ENCODE data around the gene TFPT.

The TFPT gene, protein sequence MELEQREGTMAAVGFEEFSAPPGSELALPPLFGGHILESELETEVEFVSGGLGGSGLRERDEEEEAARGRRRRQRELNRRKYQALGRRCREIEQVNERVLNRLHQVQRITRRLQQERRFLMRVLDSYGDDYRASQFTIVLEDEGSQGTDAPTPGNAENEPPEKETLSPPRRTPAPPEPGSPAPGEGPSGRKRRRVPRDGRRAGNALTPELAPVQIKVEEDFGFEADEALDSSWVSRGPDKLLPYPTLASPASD

DNA sequence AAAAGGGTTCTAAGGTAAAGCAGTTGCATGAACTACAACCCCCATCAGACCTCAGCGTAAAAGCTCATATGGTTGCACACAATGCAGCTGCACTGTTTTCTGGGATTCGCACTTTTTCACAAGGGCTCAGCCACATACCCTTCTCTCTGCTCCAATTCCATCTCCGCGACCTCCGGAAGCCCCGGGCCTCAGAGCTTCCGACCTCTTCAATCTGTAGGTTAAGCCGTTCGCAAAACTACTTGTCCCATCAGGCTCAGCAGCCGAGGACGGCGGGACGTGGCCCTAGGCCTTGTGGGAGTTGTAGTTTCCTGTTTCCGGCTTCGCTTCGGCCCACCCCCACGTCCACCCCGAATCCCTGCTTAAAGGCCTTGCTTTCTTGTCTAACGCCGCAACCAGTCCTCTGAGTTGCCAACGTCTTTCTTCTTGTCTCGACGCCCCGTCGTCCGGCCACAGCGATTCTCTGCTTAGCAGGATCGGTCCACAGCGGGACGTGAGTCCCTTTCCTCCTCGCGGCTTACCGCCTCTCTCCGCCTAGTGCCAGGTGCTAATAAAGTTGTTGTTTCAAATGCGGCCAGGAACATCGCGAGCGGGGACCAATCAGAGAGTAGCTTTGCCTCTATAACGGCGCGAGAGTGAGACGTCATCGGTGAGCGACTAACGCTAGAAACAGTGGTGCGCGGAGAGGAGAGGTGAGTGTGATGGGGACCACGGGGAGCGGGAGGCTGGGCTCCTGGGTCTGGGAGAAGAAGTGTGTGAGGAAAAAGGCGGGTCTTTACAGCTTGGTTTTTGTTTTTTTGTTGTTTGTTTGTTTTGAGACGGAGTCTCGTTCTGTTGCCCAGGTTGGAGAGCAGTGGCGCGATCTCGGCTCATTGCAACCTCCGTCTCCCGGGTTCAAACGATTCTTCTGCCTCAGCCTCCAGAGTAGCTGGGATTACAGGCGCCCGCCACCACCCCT, at the start of gene TFPT, which contains the start of gene PRPF31:
TSS of gene TFPT (minus strand) at position 549 of the 955 bp plus-strand sequence. CDS start at position 161, 388 bp downstream.
TSS of gene PRPF31 (plus strand) at position 646 of the 955 bp plus-strand sequence. CDS start 2,525 bp downstream, outside the sequence.
- peak; percentile 99 for DNase-seq (ENCODE audit: low spot score)

DNA sequence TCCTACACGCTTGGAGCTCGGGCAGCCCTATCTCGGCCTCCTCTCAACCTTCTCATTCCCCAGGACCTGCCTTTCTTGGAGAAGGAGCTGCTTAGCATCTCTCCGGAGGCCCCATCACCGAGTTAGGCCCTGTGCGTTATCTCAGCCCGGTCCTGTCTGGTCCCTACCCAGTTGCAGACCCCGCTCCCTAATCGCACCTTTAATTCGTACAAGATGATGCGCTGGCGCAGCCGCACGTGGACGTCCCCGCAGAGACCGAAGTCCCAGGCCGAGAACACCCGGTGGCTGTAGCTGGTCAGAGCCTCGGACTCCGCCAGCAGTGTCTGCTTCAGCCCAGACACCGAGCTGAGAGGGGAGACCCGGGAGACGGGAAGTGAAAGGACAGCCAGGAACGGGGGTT, 49.8 kb upstream of the TFPT start:
- no peak for DNase-seq (ENCODE audit: low spot score)

DNA sequence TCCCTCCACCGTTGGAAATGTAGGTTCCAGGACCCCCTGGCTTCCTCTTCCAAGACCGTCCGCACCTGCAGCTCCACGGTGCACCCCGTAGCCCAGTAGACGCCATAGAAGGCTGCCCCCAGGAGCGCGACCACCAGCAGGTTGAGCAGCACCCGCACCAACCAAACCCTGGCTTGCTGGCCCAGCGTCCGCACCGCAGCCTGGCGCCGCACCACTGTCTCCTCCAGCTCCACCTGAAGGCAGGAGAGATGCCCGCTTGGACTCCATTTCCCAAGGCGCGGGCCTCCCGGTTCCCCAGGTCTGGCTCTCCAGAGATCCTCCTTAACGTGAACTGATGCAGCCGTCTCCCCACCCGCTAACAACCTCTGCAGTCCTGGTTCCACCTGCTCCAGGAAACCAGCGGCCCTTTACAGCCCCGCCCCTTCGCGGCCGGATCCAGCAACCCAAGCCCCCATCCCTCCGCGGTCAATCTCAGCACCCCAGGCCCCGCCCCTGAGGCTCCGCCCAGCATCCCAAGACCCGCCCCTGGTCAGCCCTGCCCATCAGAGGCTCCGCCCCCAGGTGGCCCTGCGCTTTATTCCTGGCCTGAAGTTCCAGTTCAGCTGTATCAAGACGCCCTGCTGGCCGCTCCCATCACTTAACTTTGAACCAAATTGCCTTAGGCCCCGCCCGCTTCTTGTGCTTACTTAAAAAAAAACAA, 49.1 kb upstream of the TFPT start:
- DNase-seq (ENCODE audit: low spot score) = peak; percentile 64

DNA sequence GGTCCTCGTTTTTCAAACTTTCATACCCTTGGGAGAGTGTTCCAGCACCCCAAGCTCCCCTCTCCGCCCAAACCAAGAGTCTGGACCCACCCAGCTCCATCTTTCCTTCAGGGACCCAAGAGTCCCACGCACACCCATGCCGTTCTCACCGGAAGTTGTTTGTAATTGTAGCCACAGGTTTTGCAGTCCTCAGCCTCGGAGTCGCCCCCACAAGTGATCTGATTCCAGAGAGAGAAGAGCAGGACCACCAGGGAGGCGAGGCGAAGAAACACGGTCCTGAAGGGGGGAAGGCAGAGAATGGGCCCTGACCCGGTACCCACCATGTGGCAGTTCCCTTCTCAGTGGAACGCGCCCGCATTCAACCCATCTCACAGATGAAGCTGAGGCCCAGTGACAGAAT, 47.4 kb upstream of the TFPT start:
- no peak for DNase-seq (ENCODE audit: low spot score)

DNA sequence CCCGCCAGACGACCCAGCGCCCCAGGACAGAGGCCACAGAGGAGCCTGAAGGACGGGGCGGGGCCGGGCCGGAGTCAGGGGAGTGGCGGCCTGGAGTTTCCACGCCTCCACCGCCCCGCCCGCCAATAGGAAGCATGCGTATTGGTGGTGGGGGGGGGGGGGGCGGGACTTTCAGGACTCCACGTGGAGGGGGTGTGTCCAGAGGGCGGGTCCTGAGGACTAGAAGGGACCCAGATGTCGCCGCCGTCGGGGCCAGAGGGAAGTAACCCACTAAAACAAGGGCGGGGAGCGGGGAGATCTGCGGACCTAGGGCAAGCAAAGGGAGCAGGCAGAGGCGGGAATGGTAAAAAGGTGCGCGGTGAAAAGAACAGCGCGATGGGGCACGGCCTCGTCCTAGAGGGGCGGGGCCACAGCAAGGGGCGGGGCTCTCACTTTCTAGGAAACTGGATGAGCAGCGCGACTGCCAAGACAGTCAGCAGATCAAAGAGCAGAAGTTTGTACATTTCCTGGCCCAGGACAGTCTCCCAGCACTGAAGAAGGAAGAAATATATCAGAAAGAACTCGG, 46.9 kb upstream of the TFPT start:
- peak; percentile 89 for DNase-seq (ENCODE audit: low spot score)

DNA sequence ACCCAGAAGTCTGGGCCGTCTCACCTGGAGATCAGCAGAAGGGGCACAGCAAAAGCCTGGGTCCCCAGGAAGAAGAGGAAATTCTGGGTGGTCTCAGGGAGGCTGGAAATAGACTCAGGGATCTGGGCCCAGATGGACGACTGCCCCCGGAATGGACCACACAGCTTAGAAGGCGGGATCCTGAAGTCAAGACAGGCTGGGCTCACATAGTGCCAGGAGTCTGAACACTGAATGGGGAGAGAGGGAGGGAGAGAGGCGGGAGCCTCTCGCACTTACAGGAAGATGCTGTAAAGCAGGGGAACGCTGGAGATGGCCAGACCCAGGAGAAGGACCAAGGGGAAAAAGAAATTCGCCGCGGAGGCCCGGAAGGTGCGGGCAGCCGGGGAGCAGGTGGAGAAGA, 45.4 kb upstream of the TFPT start:
- DNase-seq (ENCODE audit: low spot score) = no peak

DNA sequence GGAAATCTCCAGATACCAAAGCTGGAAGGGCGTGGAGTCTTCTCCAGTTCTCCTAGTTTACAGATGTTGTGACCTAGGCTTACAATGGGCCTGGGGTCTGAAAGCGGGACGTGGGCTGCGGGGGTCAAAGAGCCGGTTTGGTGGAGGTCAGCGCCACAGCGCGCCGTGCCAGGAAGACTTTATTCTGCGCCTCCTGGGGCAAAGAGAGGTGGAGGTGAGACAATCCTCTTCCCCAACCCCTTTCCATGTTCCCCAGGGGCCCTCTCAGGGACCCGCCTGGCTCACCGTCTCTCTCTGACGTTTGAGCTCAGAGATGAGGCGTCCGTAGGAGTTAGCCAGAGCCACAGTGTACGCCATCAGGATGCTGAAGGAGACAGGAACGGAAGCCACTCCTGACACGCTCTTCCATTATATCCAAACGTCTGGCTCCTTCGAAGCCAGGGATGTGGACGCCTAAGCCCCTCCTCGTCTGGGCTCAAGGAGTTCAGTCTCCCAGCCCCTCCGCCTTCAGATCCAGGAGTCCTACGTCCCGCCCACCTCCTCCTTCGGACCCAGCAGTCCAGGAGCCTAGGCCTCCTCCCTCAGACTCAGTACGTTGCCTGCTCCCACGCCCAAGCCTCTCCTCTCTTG, 44.8 kb upstream of the TFPT start:
- DNase-seq (ENCODE audit: low spot score) = no peak

DNA sequence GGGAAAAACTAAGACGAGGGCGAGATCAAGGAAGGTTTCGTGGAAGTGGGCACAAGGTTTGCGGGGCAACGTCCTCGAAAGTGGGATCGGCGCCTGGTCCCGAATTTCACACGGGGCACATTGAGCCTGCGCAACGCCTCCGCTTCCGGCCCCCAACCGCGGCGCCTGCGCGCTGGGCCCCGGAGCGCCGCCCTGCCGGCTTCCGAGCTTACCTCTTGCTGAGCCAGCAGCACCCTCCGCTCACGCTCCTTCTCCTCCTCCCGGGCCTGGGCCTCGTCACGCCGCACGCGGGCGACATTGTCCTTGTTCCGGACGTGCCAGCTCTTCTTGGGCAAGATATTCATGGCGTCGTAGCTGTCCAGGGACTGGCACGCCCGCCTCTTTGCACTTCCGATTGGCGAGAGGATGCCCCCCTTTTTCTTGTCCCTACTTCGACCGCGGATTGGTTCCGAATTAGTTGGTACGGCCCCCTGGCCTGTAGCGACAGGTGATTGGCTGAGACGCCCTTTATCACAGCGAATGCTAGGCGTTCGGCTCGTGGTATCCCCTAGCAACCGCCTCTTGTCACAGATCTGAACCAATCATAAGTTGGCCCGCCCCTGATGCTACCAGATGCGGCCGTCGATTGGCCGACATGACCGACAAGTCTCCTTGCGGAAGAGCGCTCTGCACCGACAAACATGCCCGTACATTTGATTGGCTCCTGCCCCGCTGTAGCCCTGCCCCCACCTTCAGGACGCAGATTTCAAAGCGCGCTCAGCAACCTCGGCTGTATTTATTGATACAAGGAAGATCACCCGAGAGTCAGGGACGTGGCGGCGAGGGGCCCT, 44.1 kb upstream of the TFPT start, which contains the start of gene LENG1:
TSS of gene LENG1 (minus strand) at position 370 of the 830 bp plus-strand sequence. CDS start at position 344, 26 bp downstream.
- peak; percentile 100 for DNase-seq (ENCODE audit: low spot score)

DNA sequence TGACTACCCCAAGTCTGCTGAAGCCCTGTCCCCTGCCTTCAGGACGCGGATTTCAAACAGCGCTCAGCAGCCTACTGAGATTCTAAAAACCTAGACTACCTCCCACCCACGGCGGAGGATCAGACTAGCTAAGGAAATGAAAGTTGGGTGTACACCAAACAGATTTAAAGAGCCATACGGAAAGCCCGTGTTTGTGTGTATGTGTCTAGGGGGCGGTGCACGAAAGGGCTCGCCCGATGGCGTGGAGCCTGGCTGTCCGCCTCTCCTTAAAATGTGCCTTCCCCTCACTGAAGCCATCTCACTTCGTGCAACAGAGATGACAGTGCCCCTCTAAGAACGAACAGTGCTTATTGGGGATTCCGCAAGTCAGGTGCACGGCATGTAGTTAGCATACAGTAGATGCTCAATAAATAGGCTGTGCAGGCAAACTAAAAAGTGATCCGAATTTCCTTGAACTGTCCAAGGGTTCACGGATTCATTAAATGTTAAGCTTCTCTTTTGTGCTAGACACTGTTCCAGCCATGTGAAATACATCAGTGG, 43.4 kb upstream of the TFPT start:
- no peak for DNase-seq (ENCODE audit: low spot score)

DNA sequence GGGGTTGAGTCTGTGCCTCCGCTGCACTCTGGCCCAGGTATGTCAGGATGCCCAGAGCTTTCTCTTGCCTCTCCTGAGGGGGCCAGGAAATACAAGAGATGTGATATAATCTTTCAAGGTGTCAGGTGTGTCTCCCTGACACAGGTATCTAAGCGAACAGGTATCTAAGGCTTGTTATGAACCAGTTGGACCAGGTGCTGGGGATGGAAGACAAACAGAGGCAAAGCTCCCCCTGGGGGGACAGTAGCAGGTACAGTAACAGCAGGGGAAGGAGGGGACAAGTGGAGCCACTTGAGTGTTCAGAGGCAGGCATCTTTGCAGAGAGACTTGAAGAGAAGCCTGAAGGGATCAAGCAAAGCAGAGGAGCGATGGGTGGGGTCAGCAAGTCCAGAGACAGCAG, 41.5 kb upstream of the TFPT start:
- no peak for DNase-seq (ENCODE audit: low spot score)

DNA sequence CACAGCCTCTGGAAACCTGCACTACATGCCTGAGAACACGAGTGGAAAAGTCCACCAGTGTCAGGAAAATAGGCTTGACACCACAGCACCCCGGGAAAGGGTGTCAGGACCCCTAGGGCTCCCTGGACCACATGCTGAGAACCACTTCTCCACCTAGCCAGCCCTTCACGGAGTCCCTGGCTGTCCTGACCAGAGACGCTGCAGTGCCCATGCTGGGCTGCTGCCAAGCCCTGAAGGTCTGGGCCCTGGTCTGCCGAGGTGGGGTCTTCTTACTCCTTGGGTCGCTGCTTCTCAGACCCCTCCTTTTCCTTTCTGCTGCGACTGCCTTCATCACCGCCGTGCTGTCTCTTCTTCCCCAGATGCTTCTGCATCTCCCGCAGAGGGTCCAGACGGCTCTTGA, 41.0 kb upstream of the TFPT start:
- no peak for DNase-seq (ENCODE audit: low spot score)

DNA sequence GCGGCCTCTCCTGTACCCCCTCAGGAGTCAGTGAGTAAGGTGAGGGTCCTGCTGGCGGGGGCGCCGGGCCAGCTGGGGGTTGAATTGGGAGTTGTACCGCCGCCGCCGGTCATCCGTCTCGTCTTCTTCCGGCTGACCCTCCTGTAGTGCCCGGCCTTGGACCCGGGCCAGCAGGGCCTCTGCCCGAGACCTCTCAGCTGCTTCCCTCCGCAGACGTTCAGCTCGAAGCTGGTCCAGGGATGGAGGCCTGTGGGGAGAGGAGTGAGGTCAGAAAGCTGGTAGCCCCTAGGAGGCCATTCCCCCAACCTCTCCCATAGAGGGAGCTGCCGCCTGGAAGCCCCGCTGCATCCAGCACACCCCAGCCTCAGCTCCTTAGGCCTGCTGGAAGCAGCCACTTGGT, 40.2 kb upstream of the TFPT start:
- DNase-seq (ENCODE audit: low spot score) = no peak

DNA sequence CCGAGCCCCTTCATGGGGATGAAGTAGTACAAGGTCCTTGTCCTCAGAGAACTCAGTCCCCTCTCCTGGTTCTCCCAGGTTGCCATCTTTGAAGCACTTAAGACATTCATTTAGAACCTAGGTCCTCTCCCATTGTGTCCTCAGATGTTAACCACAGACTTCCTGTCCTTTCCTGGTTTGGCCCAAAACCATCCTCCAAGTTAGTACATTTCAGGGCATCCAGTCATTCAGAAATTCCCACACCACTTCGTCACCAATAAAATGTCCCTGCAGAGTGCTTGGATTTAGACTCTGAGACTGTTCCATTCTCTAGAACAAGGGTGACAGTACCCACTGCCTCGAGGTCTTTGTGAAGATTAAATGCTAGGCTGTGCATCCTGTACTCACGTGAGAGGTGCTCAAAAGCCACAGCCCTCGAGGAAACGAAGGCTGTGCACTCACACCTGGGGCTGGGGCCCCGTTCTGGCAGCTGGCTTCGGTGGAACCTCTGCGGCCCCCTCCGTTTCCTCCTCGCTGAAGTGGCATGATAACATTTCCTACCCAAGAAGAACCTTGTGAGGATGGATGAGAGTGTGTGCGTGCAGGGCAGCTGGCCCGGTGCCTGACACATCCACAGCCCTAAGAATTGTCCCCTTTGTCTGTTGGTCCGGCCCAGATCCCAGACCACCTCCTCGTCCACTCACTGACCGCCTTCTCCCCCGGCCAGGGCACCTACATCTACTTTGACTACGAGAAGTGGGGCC, 39.3 kb upstream of the TFPT start:
- DNase-seq (ENCODE audit: low spot score) = no peak

DNA sequence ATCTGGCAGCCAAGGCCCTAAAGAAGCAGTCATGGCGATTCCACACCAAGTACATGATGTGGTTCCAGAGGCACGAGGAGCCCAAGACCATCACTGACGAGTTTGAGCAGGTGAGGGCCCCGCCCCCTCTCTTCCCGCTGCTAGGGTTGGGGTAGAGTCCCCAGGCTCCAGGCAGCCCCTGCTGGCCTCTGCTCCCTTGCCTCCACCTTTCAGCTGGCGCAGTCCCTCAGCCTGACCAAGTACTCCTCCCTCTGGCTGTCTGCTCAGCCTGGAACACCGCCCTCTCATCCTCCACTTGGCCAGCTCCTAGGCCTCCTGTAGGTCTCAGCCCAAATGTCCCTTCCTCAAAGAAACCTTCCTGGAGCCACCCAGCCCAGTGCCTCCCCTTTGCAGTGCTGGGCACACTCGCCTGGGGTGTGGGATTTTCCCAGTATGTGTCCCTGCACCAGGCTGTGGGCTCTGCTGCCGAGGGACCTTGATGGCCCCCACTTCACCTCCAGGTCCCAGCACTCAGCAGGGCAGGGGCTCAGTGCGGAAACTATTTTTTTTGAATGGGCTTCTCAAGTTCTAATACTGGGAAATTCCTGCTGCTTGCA, 38.4 kb upstream of the TFPT start:
- DNase-seq (ENCODE audit: low spot score) = no peak

DNA sequence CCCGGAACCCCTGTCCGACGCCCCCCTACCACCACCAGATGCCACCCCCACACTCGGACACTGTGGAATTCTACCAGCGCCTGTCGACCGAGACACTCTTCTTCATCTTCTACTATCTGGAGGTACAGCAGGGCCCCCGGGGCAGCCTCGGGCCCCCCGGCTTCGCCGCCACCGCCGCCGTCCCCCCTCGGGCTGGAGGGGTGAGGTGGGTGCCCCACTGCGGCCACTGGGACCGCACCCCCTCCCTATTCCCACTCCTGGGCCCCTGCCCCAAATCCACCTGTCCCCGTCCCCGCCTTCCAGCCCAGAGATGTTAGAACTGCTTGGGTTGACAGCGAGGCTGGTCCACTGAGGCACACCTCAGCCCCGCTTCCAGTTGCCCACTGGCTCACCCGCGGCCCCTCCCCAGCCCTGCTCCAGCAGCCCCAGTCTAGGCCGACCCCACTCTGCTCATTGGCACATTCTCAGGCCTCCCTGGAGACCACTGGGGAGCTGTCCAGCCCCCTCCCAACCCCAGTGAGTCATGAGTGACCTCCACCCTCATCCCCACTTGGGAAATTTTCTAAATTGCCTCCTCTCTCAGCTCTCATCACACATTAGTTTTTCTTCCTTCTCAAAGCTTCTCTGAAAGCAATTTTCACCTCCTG, 37.5 kb upstream of the TFPT start:
- DNase-seq (ENCODE audit: low spot score) = no peak

DNA sequence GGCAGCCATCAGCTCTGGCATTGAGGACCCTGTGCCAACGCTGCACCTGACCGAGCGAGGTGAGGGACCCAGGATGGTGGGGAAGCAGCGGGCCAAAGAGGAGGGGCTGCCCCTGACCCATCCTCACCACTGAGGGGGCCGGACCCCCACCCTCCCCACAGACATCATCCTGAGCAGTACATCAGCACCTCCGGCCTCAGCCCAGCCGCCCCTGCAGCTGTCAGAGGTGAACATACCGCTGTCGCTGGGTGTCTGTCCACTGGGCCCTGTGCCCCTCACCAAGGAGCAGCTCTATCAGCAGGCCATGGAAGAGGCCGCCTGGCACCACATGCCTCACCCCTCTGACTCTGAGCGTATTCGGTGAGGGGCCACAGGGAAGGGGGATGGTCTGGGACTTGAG, 36.8 kb upstream of the TFPT start:
- DNase-seq (ENCODE audit: low spot score) = no peak

DNA sequence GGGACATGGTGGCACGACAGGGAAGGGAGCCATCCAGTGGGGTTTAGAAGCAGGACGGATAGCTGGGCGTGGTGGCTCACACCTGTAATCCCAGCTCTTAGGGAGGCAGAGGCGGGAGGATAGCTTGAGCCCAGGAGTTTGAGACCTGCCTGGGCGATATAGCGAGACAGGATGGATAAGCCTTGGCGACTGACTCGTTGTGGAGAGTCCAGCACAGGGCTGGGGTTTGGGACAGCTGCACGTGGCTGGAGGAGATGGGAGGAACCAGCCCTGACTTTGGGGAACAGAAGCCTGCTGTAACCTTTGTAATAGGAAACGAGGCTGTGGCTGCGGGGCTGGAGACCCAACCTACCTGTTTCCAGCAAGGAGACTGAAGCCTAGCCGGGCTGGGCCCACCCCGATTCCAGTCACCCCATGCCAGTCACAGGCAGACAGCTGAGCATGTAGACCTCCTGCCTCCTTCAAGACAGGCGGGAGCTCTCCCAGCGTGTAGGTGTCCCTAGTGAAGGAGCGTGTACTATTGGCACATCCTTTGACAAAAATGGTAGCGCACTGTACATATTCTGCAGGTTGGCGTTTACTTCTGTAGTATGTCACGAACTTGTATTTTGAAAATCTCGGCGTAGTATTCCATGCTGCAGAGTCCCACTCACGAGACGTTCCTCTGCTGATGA, 36.0 kb upstream of the TFPT start:
- no peak for DNase-seq (ENCODE audit: low spot score)

All from hematopoietic multipotent progenitor cell treated with erythropoietin and hydrocortisone succinate and interleukin-3 and kit ligand, for 17 days (in vitro differentiated cells).